K562 (cell line): Measurements from ENCODE around the gene ANKRD27. TPM values are rescaled to one million over a fixed set of nuclear protein-coding genes. Genes with fewer than 3 reads are reported as not detected.
A peak's percentile ranks its signal among the peaks of the same experiment; 100 is the strongest.

Source experiments
- CEBPB ChIP-seq: fragments of 450-650 bp; IDR thresholded peaks from 2 replicates; pipeline ENCODE4 v1.6.1; 2016; ENCODE audit warnings: missing genetic modification characterization, missing compliant biosample characterization
- CREB3L1 ChIP-seq: fragments of 450-650 bp; IDR thresholded peaks from 2 replicates; pipeline ENCODE4 v1.6.1; 2014; ENCODE audit warnings: low read depth, mild to moderate bottlenecking, moderate library complexity, borderline replicate concordance
- ETS2 ChIP-seq: IDR thresholded peaks from 2 replicates; pipeline ENCODE4 v1.6.1; 2016; ENCODE audit warnings: borderline replicate concordance, missing genetic modification characterization, mild to moderate bottlenecking, moderate library complexity, missing compliant biosample characterization; ENCODE audit not compliant: poor library complexity, severe bottlenecking
- HDAC2 ChIP-seq: fragments of 450-650 bp; IDR thresholded peaks from 2 replicates; pipeline ENCODE4 v1.6.1; 2016; ENCODE audit warnings: mild to moderate bottlenecking
- MNT ChIP-seq, 2 experiments: fragments of 450-650 bp; conservative IDR thresholded peaks; 2 replicates each; pipeline ENCODE4 v1.6.1; 2017; ENCODE audit warnings: mild to moderate bottlenecking in 2 of 2, moderate library complexity in 2 of 2
- NCOA1 ChIP-seq: fragments of 450-650 bp; IDR thresholded peaks from 2 replicates; pipeline ENCODE4 v1.6.1; 2016; ENCODE audit warnings: low read depth
- PHB ChIP-seq: fragments of 250-450 bp; sonication (Bioruptor Pico); IDR thresholded peaks from 2 replicates; pipeline ENCODE4 v1.5.0; 2021
- SAFB ChIP-seq: fragments of 200-400 bp; formaldehyde crosslinking; IDR thresholded peaks from 2 replicates; pipeline ENCODE4 v1.6.1; 2017; ENCODE audit warnings: low read depth, low read length, borderline replicate concordance
- SMARCA5 ChIP-seq: fragments of 450-650 bp; IDR thresholded peaks from 2 replicates; pipeline ENCODE4 v1.6.1; 2016
- STAG1 ChIP-seq: sonication (generic); formaldehyde crosslinking; IDR thresholded peaks from 2 replicates; pipeline ENCODE4 v1.5.0; 2020; ENCODE audit warnings: missing genetic modification reagents, borderline replicate concordance
- SUPT5H ChIP-seq: fragments of 450-650 bp; IDR thresholded peaks from 2 replicates; pipeline ENCODE4 v1.6.1; 2016
- TARDBP ChIP-seq: fragments of 450-650 bp; IDR thresholded peaks from 2 replicates; pipeline ENCODE4 v1.6.1; 2016
- TCF7 ChIP-seq: sonication (generic); IDR thresholded peaks from 2 replicates; pipeline ENCODE4 v1.6.1; 2016; ENCODE audit warnings: antibody characterized with exemption, borderline replicate concordance
- THRB ChIP-seq: fragments of 450-650 bp; formaldehyde crosslinking; conservative IDR thresholded peaks from 2 replicates; pipeline ENCODE4 v1.4.0; 2022; ENCODE audit warnings: mild to moderate bottlenecking, missing genetic modification characterization
- ZNF174 ChIP-seq: fragments of 250-450 bp; sonication (Bioruptor Pico); IDR thresholded peaks from 2 replicates; pipeline ENCODE4 v1.4.0; 2020; ENCODE audit warnings: mild to moderate bottlenecking
- ZNF316 ChIP-seq: fragments of 450-650 bp; IDR thresholded peaks from 2 replicates; pipeline ENCODE4 v1.6.1; 2016
- ZNF324 ChIP-seq: fragments of 250-450 bp; sonication (Bioruptor Pico); IDR thresholded peaks from 2 replicates; pipeline ENCODE4 v1.4.0; 2020; ENCODE audit warnings: mild to moderate bottlenecking
- ZNF41 ChIP-seq: fragments of 250-450 bp; sonication (Bioruptor Pico); conservative IDR thresholded peaks from 2 replicates; pipeline ENCODE4 v1.4.0; 2020; ENCODE audit warnings: mild to moderate bottlenecking
- polyA plus RNA-seq, 8 experiments: library from polyadenylated mRNA; depleted of rRNA in 4 of 8; stranded (reverse) in 5 of 8; unstranded in 3 of 8; fragments of >200 nt; fragmentation: Nextera tagmentation in 2 of 8; fragmentation: Illumina TruSeq in 1 of 8; extraction: Ambion mirVana in 2 of 8; extraction: Trizol in 1 of 8; gene quantifications; 2 replicates each; pipeline versions ENCODE4 v1.2.1 to v1.2.3, GENCODE V29; 2011 to 2014; ENCODE audit warnings: inconsistent platforms in 1 of 8, missing spikeins in 1 of 8
- total RNA-seq, 7 experiments: library from RNA; depleted of rRNA in 6 of 7; stranded (reverse); fragments of >200 nt in 6 of 7; fragmentation: Illumina TruSeq in 2 of 7; extraction: Trizol in 2 of 7; gene quantifications; 2 replicates each; pipeline versions ENCODE4 v1.2.1 to v1.2.3, GENCODE V29; 2011 to 2021; ENCODE audit warnings: low replicate concordance in 1 of 7
- TF ChIP-seq, protein P1 (sequence below), 3 experiments: fragments of 200-800 bp in 1 of 3; fragments of 250-450 bp in 1 of 3; fragments of 450-650 bp in 1 of 3; sonication (Bioruptor Pico) in 1 of 3; sonication (Bioruptor generic) in 1 of 3; formaldehyde crosslinking in 1 of 3; IDR thresholded peaks; 2 replicates each; pipeline versions ENCODE4 v1.6.1 to v1.8.0; 2016 to 2022; ENCODE audit warnings: mild to moderate bottlenecking in 2 of 3, missing genetic modification characterization in 2 of 3, missing compliant biosample characterization in 1 of 3, moderate library complexity in 1 of 3
- TF ChIP-seq, protein P2 (sequence below): fragments of 250-450 bp; sonication (Bioruptor Pico); IDR thresholded peaks from 2 replicates; pipeline ENCODE4 v1.5.0; 2020; ENCODE audit warnings: mild to moderate bottlenecking

Gene ANKRD27
- total and polyA plus RNA-seq, 9 of the 15 experiments (the other 6 are each of a cell fraction or from before 2014, with no cell fraction given) = 5.3 to 71.3 (median 54.2) TPM

- TF ChIP-seq CEBPB (tag) = no peak
- TF ChIP-seq PHB (CRISPR knock-in tag) = no peak
- TF ChIP-seq SUPT5H = no peak
- no peak for TF ChIP-seq ZNF41 (CRISPR knock-in tag)
- peak; percentile 73 for TF ChIP-seq NCOA1
- peak; percentile 88 for TF ChIP-seq HDAC2
- no peak for TF ChIP-seq ZNF324 (CRISPR knock-in tag)
- no peak for TF ChIP-seq ZNF174
- no peak for TF ChIP-seq TARDBP
- TF ChIP-seq ETS2 = no peak
- no peak for TF ChIP-seq STAG1 (CRISPR knock-in tag)
- TF ChIP-seq, protein P1, sequence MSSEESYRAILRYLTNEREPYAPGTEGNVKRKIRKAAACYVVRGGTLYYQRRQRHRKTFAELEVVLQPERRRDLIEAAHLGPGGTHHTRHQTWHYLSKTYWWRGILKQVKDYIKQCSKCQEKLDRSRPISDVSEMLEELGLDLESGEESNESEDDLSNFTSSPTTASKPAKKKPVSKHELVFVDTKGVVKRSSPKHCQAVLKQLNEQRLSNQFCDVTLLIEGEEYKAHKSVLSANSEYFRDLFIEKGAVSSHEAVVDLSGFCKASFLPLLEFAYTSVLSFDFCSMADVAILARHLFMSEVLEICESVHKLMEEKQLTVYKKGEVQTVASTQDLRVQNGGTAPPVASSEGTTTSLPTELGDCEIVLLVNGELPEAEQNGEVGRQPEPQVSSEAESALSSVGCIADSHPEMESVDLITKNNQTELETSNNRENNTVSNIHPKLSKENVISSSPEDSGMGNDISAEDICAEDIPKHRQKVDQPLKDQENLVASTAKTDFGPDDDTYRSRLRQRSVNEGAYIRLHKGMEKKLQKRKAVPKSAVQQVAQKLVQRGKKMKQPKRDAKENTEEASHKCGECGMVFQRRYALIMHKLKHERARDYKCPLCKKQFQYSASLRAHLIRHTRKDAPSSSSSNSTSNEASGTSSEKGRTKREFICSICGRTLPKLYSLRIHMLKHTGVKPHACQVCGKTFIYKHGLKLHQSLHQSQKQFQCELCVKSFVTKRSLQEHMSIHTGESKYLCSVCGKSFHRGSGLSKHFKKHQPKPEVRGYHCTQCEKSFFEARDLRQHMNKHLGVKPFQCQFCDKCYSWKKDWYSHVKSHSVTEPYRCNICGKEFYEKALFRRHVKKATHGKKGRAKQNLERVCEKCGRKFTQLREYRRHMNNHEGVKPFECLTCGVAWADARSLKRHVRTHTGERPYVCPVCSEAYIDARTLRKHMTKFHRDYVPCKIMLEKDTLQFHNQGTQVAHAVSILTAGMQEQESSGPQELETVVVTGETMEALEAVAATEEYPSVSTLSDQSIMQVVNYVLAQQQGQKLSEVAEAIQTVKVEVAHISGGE (CRISPR knock-in tag; IDR thresholded peaks at IDR 0.05) = peak in 1 of 3 experiments; percentile 44; a peak in 1 of 6 replicates
- peak; percentile 49; the same call in 1 of the 2 replicates for TF ChIP-seq CREB3L1
- TF ChIP-seq ZNF316 = peak; percentile 87
- no peak for TF ChIP-seq SMARCA5
- no peak for TF ChIP-seq TCF7
- TF ChIP-seq THRB (CRISPR knock-in tag) = no peak
- TF ChIP-seq, protein P2, sequence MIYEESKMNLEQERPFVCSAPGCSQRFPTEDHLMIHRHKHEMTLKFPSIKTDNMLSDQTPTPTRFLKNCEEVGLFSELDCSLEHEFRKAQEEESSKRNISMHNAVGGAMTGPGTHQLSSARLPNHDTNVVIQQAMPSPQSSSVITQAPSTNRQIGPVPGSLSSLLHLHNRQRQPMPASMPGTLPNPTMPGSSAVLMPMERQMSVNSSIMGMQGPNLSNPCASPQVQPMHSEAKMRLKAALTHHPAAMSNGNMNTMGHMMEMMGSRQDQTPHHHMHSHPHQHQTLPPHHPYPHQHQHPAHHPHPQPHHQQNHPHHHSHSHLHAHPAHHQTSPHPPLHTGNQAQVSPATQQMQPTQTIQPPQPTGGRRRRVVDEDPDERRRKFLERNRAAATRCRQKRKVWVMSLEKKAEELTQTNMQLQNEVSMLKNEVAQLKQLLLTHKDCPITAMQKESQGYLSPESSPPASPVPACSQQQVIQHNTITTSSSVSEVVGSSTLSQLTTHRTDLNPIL = no peak
- peak; percentile 88 to 93 for TF ChIP-seq MNT (conservative IDR thresholded peaks at IDR 0.05)
- no peak for TF ChIP-seq SAFB
Observed at GRCh38 chr19:32671883-32672593, 2.9 kb downstream of the ANKRD27 start (continued).
